ENCODE data around the gene FGD3.
"Not testable (repeated sequence)": the region's sequence is repeated elsewhere in the genome, so short reads cannot be mapped to it uniquely, and the experiment has no call there.

Gene FGD3

GRCh38 chr9:93005876-93006275 lies 58.6 kb downstream of the FGD3 start:
- DNase-seq (ENCODE audit: low read depth): no peak

- DNase-seq (ENCODE audit: low read depth): no peak
Observed at GRCh38 chr9:93007529-93008058, 60.3 kb downstream of the FGD3 start.

DNA sequence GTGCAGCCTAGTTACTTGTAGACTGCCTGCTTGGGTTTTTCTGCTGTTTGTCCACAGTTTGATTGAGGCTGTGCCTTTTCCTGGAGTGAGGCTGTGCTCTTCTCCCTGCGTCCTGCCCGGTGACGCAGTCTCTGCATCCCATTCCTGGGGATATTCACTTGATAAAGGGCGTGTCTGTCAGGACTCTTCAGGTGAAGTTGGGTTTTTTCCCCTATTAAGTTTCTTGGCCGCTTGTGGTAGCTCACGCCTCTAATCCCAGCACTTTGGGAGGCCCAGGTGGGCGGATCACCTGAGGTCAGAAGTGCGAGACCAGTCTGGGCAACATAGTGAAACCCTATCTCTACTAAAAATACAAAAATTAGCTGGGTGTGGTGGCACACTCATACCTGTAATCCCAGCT lies 61.1 kb downstream of the FGD3 start:
- no peak for DNase-seq (ENCODE audit: low read depth)

- no peak for DNase-seq (ENCODE audit: low read depth)
Observed at GRCh38 chr9:93009337-93010015, 62.2 kb downstream of the FGD3 start.

- no peak for DNase-seq (ENCODE audit: low read depth)
Observed at GRCh38 chr9:93010056-93010455, 62.7 kb downstream of the FGD3 start.

DNA sequence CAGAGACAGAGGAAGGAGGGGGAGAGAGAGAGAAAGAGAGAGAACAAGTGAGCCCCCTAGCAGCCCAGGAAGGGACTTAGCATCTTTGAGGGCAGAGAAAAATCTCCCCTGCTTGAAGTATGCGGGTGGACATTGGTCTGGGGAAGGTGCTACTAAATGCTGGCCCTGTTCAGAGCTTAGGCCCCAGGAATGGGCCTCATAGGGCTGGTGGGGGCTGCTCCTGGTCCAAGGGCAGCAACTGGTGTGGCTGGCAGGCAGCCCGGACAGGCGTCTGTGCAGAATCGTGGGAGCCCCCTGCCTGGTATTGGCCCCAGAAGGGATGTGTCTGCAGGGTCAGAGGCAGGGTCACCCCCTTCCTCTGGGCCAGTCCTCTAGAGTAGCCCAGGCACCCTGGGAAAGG lies 63.4 kb downstream of the FGD3 start:
- no peak for DNase-seq (ENCODE audit: low read depth)

DNA sequence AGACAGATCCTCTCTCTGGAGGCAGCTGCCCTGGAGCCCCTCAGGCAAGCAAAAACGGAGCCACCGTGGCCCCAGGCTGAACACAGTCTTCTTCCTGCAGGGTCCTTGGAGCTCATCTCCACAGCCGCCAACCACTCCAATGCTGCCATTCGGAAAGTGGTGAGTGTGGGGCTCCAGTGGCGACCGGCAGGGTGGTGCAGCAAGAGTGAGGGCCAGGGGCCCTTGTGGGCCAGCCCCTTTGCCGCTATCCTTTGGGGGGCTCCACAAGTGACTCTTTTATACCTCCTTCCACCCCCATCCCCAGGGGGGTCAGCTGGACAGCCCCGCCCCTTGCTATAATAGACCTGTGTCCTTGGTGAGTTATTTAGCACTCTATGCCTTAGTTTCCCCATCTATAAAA lies 63.8 kb downstream of the FGD3 start:
- no peak for DNase-seq (ENCODE audit: low read depth)

DNA sequence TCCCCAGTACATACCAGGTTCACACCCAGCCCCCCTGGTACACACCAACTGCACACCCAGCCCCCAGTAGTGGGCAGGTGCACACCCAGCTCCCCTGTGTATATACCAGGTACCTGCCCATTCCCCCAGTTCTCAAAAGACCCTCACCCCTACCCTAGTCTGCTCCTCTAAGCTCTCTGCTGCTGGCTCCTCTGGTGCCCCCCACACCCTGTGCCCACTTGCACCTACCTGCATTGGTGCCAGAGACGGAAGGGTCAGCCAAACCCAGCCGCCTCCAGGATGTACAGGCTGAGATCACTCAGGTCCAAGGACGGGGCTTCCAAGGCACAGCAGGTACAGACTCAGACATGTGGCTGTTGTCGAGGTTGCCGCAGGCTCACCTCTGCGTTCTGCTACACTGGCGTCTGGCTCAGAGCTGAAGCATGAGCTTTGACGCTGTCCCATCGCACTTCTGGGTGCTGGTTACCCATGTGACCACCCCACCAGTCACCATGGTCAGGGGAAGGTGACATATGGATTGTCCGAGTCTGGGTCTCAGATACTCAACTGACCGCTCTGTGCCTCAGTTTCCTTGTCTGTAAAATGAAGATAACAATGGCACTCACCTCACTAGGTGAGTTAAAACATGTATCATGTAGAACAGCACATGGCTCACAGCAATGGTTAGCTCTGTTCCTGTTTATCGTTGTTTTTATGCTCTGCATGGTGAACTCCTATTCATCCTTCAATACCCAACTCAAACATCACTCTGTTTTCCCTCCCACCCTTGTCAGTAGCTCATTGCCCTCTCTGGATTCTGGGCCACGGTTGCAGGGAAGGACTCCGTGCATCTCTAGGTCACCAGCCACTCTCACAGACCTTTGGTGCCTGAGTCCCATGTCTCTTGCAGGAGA lies 65.9 kb downstream of the FGD3 start:
- no peak for DNase-seq (ENCODE audit: low read depth)

GRCh38 chr9:93013856-93014582 lies 66.7 kb downstream of the FGD3 start:
- DNase-seq (ENCODE audit: low read depth): no peak

- DNase-seq (ENCODE audit: low read depth): not testable (repeated sequence)
Observed at GRCh38 chr9:93015190-93015589, 67.9 kb downstream of the FGD3 start.

GRCh38 chr9:93017621-93018020 lies 70.3 kb downstream of the FGD3 start:
- no peak for DNase-seq (ENCODE audit: low read depth)

GRCh38 chr9:93020151-93020550 lies 72.8 kb downstream of the FGD3 start:
- DNase-seq (ENCODE audit: low read depth): no peak

- DNase-seq (ENCODE audit: low read depth): peak; percentile 50
Observed at GRCh38 chr9:93020771-93021670, 73.7 kb downstream of the FGD3 start.

DNA sequence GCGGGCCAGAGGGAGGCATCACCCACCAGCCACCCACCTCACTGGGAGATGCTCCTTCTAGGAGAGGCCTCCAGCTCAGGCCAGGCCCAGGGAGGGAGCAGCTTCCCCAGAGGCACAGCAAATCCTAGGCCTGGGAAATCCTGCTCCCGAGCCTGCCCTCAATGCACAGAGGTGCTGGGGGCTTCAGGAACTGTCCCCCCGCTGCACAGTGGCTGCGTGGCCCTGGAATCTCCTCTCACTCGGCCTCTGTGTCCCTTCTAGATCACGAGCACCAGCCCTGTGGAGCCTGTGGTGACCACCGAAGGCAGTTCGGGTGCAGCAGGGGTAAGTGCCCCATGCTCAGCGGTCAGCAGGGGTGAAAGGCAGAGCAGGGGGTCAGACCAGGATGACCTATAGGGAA lies 74.7 kb downstream of the FGD3 start:
- DNase-seq (ENCODE audit: low read depth): no peak

- DNase-seq (ENCODE audit: low read depth): no peak
Observed at GRCh38 chr9:93022721-93023520, 75.6 kb downstream of the FGD3 start.

DNA sequence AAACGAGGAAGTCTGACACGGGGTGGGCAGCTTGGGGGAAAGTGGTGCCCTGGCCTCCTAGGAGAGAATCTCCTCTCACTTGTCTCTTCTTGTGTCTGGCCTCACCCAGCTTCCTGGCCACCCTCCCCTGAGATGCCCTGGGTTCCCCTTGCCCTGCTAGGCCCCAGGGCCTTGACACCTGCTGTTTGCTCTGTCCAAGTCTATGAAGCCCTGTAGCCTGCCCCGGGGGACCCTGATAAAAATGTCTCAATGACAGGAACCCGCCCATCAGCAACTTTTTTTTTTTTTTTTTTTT lies 76.1 kb downstream of the FGD3 start:
- no peak for DNase-seq (ENCODE audit: low read depth)

DNA sequence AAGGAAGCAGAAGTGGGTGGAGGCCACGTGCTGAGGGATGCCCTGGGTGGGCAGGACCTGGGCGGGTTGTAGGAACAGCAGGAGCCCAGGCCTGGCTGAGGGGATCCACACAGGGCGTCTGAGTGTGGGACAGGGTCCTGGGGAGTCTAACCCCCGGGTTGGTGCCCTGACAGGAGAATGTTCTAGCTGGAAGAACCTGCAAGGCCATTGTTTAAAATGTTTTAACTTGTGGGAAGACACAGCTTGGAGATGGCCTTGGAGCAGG lies 77.3 kb downstream of the FGD3 start:
- no peak for DNase-seq (ENCODE audit: low read depth)

- no peak for DNase-seq (ENCODE audit: low read depth)
Observed at GRCh38 chr9:93024986-93025630, 77.8 kb downstream of the FGD3 start.

- DNase-seq (ENCODE audit: low read depth): no peak
Observed at GRCh38 chr9:93025736-93026135, 78.4 kb downstream of the FGD3 start.

DNA sequence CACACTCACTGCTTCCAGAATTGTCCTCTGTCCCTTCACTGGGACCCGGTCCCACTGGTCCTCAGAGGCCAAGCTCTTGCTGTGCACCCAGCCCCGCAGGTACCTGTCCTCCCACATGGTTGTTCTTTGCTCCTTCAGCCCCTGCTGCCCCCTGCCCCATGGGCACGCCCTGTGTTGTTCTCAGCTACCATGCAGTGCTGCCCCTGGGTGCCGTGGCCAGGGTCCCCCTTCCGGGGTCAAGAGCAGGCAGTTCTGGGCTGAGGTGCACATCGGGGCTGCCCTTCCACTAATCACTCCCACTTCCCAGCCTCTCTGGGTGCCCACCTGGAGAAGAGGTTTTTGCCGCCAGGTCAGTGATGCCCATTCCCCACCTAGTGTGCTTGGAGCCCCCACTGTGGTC lies 79.3 kb downstream of the FGD3 start:
- DNase-seq (ENCODE audit: low read depth): no peak

DNA sequence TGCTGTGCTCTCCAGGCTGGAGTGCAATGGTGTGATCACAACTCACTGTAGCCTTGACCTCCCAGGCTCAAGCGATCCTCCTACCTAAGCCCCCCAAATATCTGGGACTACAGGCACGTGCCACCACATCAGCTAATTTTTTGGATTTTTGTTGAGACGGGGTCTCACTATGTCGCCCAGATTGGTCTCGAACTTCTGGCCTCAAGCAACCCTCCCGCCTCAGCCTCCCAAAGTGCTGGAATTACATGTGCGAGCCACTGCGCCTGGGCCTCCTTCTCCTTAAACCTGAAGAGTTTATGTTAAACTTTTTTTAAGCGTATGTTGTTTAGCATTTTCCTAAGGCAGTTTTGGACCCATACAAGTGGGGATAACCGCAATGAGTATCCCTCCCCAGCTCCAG lies 80.4 kb downstream of the FGD3 start:
- DNase-seq (ENCODE audit: low read depth): no peak
